Lung (tissue), 12 donors: ENCODE data around the gene CPEB4. TPM values are rescaled to one million over a fixed set of nuclear protein-coding genes. Genes with fewer than 3 reads are reported as not detected.

Experiments used
- ATAC-seq: fragments of 200-7000 bp; cut with Tn5 transposase; one replicate; pipeline ENCODE4 v1.9.1; 2020; ENCODE audit warnings: moderate number of reproducible peaks; ENCODE audit not compliant: insufficient read depth, low FRiP score
- DNase-seq, 3 donors: peaks; one replicate each; pipeline ENCODE4 v3.0.0-alpha.2; 2013 to 2017
- H3K27ac ChIP-seq, 2 donors: one replicate each; pipeline ENCODE4 v1.5.1; 2013; ENCODE audit warnings: mild to moderate bottlenecking in 2 of 2, moderate library complexity in 2 of 2, control low read depth in 1 of 2, inconsistent platforms in 1 of 2, low read depth in 1 of 2, low read length in 1 of 2
- H3K27me3 ChIP-seq, 3 donors: one replicate each; pipeline ENCODE4 v1.5.1; 2013; ENCODE audit warnings: low read length in 2 of 3; ENCODE audit not compliant: control insufficient read depth in 3 of 3, insufficient read depth in 3 of 3
- H3K36me3 ChIP-seq, 4 donors: one replicate each; pipeline ENCODE4 v1.5.1; 2013; ENCODE audit warnings: low read length in 4 of 4, mild to moderate bottlenecking in 1 of 4, moderate library complexity in 1 of 4; ENCODE audit not compliant: control insufficient read depth in 4 of 4, insufficient read depth in 4 of 4
- H3K4me1 ChIP-seq, 5 donors: one replicate each; pipeline ENCODE4 v1.5.1; 2013; ENCODE audit warnings: low read length in 5 of 5, mild to moderate bottlenecking in 2 of 5, moderate library complexity in 1 of 5; ENCODE audit not compliant: control insufficient read depth in 5 of 5, insufficient read depth in 5 of 5
- H3K4me3 ChIP-seq: one replicate; pipeline ENCODE4 v1.5.1; 2013; ENCODE audit warnings: mild to moderate bottlenecking, control low read depth, moderate library complexity
- H3K9ac ChIP-seq, 2 donors: one replicate each; pipeline ENCODE4 v1.5.1; 2013; ENCODE audit warnings: low read length in 2 of 2, control low read depth in 1 of 2; ENCODE audit not compliant: insufficient read depth in 1 of 2
- H3K9me3 ChIP-seq, 4 donors: one replicate each; pipeline ENCODE4 v1.5.1; 2013; ENCODE audit warnings: low read length in 3 of 4, mild to moderate bottlenecking in 1 of 4, moderate library complexity in 1 of 4; ENCODE audit not compliant: control insufficient read depth in 4 of 4, insufficient read depth in 3 of 4
- WGBS, 2 donors: extraction: QIAGEN DNeasy Blood & Tissue Kit; methylation state at CpG; one replicate each; pipeline ENCODE4 v1.1.7; 2013; 5-methylcytosine and 5-hydroxymethylcytosine counted together
- polyA plus RNA-seq, 2 donors: library from polyadenylated mRNA; stranded (reverse); fragments of 200-250 nt; gene quantifications; one replicate each; pipeline ENCODE4 v1.2.1, GENCODE V29; 2013
- total RNA-seq, 2 donors: library from RNA; depleted of rRNA in 1 of 2; stranded (reverse); fragments of >200 nt in 1 of 2; gene quantifications; one replicate each; pipeline ENCODE4 v1.2.1, GENCODE V29; 2014 to 2021
- TF ChIP-seq, protein P1 (sequence below): IDR thresholded peaks from 2 replicates; pipeline ENCODE4 v1.5.1; 2012; ENCODE audit warnings: mild to moderate bottlenecking; ENCODE audit errors: control extremely low read depth, extremely low read depth
- donor health status: control.
- donor health status: control.
- donor health status: Bipolar disorder and iron deficiency.
- donor health status: healthy.
- donor health status: DM: yes; HTN: yes; CAD: no.

The CPEB4 gene
- total and polyA plus RNA-seq, 4 donors: 9.1 to 62.2 (median 39.1) TPM

DNA sequence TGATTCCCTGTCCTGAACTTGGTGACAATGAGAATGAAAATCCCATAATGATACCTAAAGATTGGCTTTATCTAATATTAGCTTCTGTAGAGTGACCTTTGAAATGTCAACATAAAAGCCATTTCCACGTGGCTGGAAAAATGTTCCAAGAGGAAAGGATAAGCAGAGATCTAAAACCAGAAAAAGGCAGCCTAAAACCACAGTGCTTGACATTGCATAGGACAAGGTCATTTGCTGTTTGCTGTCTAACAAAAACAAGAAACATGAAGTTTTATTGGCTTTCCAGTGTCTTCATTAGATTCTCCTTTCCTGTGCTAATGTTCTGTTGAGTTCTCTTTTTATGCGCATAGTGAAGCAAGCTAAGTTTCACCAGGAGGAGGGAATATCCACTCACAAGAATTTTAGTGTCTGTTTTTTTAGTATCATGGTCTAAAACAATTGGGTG is 44.6 kb downstream of the CPEB4 start:
- no peak overlapping the region for H3K9ac ChIP-seq

DNA sequence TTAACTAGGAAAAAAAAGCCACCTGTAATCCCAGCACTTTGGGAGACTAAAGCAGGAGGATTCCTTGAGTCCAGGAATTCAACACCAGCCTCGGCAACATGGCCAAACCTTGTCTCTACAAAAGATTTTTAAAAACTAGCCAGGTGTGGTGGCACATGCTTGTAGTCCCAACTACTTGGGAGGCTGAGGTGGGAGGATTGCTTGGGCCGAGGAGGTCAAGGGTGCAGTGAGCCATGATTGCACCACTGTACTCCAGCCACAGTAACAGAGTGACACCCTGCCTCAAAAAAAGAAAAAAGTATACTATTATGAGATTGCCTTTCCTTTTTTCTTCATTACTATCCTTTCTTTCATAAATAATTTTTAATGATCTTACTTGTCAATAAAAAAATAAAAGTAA is 45.8 kb downstream of the CPEB4 start:
- Histone ChIP-seq H3K9me3 (no peaks in the 10 kb centered on the region), H3K9ac (no peak overlapping the region), H3K36me3 (peaks cover 0 to 18% (median under 1%) of the 10 kb centered on the region in 4 donors), H3K27ac (no peak overlapping the region), H3K4me3 (no peak overlapping the region), H3K4me1 (peaks cover 0 to 20% (median 13%) of the 10 kb centered on the region in 5 donors), H3K27me3 (no peaks in the 10 kb centered on the region)
- ATAC-seq (no peak), DNase-seq (no peak)
- TF ChIP-seq, protein P1, sequence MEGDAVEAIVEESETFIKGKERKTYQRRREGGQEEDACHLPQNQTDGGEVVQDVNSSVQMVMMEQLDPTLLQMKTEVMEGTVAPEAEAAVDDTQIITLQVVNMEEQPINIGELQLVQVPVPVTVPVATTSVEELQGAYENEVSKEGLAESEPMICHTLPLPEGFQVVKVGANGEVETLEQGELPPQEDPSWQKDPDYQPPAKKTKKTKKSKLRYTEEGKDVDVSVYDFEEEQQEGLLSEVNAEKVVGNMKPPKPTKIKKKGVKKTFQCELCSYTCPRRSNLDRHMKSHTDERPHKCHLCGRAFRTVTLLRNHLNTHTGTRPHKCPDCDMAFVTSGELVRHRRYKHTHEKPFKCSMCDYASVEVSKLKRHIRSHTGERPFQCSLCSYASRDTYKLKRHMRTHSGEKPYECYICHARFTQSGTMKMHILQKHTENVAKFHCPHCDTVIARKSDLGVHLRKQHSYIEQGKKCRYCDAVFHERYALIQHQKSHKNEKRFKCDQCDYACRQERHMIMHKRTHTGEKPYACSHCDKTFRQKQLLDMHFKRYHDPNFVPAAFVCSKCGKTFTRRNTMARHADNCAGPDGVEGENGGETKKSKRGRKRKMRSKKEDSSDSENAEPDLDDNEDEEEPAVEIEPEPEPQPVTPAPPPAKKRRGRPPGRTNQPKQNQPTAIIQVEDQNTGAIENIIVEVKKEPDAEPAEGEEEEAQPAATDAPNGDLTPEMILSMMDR: no peak
- WGBS, 2 donors: 96 to 98% methylated on average over 2 of the region's 2 CpGs

More for the DNA sequence above, 44.6 kb downstream of the CPEB4 start:
- peaks cover 0 to 24% (median 13%) of the 10 kb centered on the region in 5 donors for H3K4me1 ChIP-seq
- WGBS, 2 donors: 60 to 63% methylated on average over 2 of the region's 2 CpGs
- TF ChIP-seq, protein P1: no peak
- peaks cover 0 to 23% (median under 1%) of the 10 kb centered on the region in 4 donors for H3K36me3 ChIP-seq
- no peaks in the 10 kb centered on the region for H3K27me3 ChIP-seq
- ATAC-seq (no peak), DNase-seq (peak in 1 of 3 donors; percentile 45)
- no peak overlapping the region for H3K4me3 ChIP-seq
- H3K9me3 ChIP-seq: no peaks in the 10 kb centered on the region
- peak overlapping the region in 1 of 2 donors; percentile 21 for H3K27ac ChIP-seq

DNA sequence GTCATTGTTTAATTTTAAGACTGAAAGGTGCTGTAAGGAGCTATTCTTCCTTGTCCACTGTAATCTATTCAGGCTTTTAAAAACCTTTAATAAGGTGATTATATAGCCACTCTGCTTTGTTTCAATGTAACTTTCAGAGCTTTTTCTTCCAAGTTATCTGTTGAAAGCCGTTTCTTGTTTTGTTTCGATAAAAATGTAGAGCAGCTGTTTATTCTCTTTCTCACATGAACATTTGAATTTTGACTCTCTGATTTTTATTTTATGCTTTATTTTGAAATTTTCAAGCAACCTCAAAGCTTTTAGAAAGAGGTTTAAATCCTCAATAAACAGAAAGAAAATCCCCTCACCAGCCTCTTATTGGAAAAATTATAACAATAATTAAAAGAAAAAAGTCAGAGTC is 47.2 kb downstream of the CPEB4 start:
- no peak overlapping the region for H3K27ac ChIP-seq
- ATAC-seq (no peak), DNase-seq (peak in 2 of 3 donors; percentile 59 to 73)
- TF ChIP-seq, protein P1: no peak
- peak overlapping the region in 1 of 2 donors; percentile 61 for H3K9ac ChIP-seq
- no peaks in the 10 kb centered on the region for H3K27me3 ChIP-seq
- H3K4me3 ChIP-seq: no peak overlapping the region
- peaks cover 0 to 25% (median 14%) of the 10 kb centered on the region in 5 donors for H3K4me1 ChIP-seq
- H3K36me3 ChIP-seq: peaks cover 0 to 18% (median under 1%) of the 10 kb centered on the region in 4 donors
- WGBS, 2 donors: 84 to 85% methylated on average over 2 of the region's 2 CpGs
- H3K9me3 ChIP-seq: no peaks in the 10 kb centered on the region

DNA sequence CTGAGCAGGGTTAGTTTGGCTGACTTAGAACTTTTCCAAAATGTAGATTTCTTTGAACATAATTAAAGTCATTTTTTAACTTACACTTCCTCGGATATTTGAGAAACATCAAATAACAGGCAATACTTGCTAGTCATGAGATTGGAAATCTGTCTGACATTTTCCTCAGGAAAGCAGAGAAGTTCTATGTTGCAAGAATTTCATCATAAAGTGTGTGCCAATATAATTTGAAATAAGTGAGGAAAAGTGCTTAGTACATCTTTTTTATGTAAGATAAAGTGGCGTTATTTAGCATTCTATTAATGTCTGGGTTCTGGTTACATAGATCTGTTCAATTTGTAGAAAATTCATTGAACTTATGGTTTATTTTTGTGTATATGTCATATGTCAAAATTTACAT is 52.1 kb downstream of the CPEB4 start:
- WGBS, 2 donors: 30 to 46% methylated on average over 2 of the region's 2 CpGs
- peaks cover 3 to 14% (median 3%) of the 10 kb centered on the region in 4 donors for H3K36me3 ChIP-seq
- DNase-seq (peak in 2 of 3 donors; percentile 69 to 83), ATAC-seq (no peak)
- H3K27ac ChIP-seq: no peak overlapping the region
- H3K9ac ChIP-seq: no peak overlapping the region
- no peak overlapping the region for H3K4me3 ChIP-seq
- no peaks in the 10 kb centered on the region for H3K9me3 ChIP-seq
- H3K4me1 ChIP-seq: peaks cover 7 to 49% (median 19%) of the 10 kb centered on the region in 5 donors
- TF ChIP-seq, protein P1: no peak
- H3K27me3 ChIP-seq: no peaks in the 10 kb centered on the region
